Stimulated activated CD8-positive, alpha-beta memory T cell treated with anti-CD3 and anti-CD28 coated beads, Interleukin-7, amount 100 ng/mL, for 4 hours (primary cell): Measurements from ENCODE around the gene ZNF275.
A peak's percentile ranks its signal among the peaks of the same experiment; 100 is the strongest.
"Not testable (repeated sequence)": the region's sequence is repeated elsewhere in the genome, so short reads cannot be mapped to it uniquely, and the experiment has no call there.

Experiments
- DNase-seq, 2 donors: peaks; one replicate each; pipeline ENCODE4 v3.0.0-alpha.2; 2020; ENCODE audit warnings: low read depth in 2 of 2

Gene ZNF275, protein sequence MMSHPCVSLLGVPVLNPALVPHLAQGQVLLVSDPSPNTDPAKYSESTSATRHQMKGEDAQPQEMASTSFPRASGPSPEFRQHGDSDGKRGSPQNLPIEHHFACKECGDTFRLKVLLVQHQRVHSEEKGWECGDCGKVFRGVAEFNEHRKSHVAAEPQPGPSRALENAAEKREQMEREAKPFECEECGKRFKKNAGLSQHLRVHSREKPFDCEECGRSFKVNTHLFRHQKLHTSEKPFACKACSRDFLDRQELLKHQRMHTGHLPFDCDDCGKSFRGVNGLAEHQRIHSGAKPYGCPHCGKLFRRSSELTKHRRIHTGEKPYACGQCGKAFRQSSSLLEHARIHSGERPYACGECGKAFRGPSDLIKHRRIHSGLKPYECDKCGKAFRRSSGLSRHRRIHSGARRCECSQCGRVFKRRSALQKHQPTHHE

DNA sequence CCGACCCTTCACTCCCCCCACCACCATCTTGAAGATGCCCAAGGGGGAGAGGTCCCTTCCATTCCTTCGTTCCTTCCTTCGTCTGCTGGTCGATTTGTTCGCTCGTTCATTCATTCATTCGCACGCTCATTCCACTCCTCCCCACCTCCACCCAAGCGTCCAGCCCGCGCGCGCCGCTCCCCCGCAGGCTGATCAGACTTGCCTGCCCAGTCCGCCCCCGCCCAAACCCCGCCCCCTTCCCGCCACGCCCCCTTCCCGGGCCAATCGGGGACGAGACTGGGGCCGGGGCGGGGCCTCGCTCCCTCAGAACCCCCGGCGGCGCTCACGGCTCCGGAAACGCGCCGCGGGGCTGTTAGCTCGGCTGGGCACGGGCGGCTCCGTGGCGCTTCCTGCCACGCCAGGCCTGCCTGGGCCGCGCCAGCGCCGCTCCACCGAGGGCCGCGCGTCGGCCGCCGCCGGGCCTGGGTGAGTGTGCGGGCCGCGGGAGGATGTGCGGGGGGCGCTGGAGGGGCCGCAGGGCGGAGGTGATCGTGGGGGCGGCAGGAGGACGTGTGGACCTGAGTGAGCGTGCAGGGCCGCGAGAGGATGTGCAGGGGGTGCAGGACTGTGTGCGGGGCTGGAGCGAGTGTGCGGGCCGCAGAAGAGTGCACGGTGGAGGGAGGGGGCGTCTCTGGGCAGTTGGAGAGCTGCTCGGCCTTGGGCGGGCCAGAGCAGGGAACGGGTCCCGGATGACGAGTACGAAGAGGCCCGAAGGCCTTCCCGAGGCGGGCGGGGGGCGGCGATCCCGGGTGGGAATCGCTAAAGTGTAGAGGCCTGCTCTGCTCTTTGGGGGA is at the start of gene ZNF275:
ZNF275 (plus strand) TSS at position 333 of the 833 bp plus-strand sequence. CDS start 2,527 bp downstream, outside the sequence.
- DNase-seq: peak; percentile 55 to 71

DNA sequence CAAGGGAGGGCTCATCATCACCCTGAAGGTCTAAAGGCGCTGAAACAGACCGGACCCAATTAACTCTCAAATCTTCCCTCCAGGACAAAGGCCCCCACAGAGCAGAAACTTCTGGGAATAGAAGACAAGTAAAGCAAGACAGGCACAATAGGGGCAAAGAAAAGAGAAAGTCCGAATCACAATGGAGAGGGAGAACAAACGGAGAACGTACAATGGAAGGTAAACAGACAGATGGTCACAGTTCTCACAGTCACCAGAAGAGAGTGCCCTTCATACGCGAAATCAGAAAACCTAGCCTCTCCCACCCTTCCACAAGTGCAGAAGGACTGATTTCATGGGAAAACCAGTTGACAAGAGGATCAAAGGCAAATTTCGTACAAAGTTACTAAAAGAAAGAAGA is 48.3 kb upstream of the ZNF275 start:
- not testable (repeated sequence) for DNase-seq

DNA sequence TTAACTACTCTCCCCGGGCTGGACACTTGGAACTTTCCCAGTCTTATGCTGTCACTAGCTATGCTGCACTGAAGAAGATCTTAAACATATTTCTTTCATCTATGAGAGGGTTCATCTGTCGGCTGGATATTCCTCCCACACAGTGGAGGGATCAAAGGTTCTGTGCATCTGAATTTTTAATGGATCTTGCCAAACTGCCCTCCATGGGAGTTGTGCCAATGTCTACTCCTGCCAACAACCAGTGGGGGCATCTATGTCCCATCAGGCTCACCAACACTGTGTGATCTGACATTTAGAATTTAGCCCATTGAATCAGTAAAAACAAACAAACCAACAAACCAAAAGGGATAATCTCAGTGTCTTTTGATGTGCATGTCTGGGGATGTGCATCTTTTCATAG is 45.1 kb upstream of the ZNF275 start:
- DNase-seq: not testable (repeated sequence)

DNA sequence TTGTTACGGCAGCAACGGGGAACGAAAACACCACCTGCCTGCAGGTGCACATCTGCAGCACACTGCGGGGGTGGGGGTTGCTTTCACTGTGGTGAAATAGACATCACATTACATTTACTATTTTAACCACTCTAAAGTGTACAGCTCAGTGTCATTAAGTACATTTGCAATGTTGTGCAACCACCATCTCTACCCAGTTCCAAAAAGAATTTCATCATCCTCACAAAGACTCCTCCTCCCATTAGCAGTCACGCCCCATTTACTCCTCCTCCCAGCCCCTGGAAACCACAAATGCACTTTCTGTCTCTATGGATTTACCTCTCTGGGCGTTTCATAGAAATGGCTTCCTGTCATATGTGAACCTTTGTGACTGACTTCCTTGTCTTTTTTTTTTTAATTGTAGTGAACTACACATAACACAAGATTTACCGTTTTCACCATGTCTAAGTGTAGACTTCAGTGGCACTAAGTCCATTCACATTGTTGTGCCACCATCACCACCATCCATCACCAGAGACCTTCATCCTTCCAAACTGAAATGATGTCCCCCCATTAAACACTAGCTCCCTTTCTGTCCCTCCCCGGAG is 40.4 kb upstream of the ZNF275 start:
- DNase-seq: not testable (repeated sequence)

DNA sequence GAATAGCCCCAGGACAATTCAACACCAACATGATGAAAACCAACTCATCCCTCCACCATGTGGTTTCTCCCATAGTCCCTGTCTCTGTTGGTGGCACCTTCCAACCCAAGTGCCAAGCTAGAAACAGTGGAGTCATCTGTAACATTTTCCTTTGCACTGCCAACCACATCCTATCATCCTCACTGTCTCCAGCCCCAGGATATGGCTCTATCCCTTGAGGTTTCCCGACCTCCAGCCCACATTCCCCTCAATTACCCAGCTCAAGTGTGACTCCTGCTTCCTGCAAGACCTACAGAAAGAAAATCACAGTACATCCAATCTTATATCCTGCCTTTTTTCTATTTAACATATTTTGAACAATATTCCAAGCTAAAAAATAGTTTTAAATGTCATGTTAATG is 36.6 kb upstream of the ZNF275 start:
- DNase-seq: no peak

DNA sequence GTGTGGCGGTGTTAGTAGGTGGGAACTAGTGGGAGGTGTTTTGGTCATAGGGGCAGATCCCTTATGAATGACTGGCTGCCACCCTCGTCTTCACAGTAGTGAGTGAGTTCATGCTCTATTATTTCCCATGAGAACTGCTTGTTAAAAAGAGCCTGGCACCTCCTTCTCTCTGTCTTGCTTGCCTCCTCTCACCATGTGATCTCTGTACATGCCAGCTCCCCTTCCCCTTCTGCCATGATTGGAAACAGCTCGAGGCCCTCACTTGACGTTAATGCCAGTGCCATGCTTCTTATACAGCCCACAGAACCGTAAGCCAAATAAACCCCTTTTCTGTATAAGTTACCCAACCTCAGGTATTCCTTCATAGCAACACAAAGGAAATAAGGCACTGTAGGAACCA is 34.1 kb upstream of the ZNF275 start:
- DNase-seq: no peak

DNA sequence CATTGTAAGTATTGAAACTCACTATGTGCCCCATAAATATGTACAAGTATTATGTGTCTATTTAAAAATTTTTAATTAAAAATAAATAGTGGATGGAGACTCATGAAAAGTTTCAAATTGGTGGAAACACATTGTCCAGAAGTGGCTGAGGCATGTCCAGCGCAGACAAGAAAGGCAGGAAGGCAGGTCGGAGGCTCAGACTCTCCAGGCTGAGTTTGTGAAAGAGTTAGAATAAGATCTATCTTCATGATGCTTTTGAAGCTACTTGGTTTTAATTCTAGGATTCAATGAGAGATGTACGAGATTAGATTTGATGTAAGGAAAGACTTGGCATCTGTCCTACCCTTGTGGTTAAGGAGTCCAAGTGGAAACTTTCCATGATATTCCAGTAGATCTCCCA is 32.2 kb upstream of the ZNF275 start:
- no peak for DNase-seq

DNA sequence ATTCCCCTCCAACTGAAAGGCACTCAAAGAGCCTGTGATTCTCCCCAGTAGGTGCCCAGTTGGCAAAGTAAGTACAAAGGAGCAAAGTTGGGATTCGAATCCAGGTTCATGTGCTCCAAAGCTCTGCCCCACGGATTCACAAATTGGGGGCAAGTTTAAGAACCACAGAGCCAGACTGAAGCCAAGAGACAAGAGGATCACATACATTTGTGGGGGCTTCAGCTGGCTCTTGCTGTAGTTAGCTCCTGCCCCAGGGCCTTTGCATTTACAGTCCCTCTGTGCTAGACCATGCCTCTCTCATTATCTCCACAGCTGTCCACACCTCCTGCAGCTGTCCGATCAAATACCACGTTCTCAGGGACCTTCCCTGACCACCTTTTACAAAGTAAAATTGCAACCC is 31.2 kb upstream of the ZNF275 start:
- DNase-seq: no peak

DNA sequence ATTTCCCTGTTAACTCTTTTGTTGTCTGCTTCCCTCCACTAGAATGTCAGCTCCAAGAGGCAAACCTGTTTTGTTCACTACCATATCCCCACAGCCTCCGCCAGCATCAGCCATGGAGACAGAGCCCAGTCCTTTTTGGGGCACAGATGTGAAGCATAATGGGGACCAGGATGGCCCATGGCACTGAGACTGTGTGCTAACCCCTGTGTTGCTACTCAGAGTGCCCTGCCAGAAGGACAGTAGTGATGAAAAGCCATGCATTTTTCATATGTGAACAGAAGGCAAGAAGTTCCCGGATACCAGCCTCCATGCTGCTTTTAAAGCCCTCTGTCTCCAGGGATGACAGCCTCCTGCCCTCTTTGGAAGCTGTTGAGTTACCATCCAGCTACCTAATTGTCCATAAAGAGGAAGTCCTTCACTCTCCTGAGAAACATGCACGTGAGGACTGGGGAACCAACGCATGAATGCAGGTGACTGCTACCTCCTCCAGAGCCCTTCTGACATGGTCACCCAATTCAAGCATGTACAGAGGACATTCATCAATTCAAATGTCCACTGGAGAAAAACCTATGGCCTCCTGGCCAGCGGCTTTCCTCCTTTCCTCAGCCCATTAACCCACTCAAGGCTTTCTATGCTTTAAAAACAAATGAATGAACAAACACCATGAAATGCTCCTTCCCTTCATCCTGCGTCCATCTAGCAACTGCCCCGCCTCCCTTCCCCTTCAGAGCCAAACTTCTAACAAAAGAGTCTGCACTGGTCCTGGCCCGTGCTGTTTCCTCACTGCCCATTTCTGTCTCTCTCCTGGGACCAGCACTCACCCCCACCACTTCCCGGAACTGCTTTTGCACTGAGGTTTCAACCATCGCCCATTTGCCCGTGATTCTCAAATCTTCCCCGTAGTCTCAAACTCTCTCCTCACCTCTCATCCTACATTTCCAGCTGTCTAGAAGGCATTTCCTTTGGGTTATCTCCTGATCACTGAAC is 30.4 kb upstream of the ZNF275 start:
- DNase-seq: no peak

DNA sequence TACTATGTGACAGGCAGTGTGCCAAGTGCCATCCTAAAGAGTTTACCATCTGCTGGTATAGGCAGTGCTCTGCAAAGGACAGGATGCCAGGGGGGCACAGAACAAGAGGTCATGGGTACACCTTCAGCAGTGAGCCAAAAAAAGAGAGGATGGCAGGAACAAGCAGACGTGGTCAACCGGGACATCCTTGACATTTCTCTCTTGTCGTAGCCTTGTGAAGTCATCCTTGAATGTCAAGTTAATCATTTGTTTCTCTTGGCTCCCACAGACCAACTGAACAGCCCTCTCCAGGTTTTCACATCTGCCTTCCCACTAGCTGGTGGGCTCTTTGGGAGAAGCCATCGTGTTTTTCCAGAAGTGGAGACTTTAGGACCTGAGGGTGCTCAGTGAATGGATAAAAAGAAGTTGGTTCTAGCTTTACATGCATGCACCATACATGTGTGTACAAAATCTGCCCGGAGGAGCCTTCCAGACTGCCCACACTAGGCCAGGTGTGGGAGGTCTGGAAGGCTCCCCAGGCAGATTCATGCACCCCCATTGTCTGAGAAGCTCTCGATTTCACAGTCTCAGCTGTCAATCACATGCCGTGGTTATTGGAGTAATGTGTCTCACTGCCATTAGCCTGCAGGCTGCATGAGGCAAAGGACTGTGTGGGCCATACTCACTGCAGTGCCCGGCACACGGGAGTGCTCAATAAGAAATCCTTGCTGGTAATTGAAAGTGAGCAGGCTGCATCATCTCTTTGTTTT is 28.8 kb upstream of the ZNF275 start:
- DNase-seq: no peak

DNA sequence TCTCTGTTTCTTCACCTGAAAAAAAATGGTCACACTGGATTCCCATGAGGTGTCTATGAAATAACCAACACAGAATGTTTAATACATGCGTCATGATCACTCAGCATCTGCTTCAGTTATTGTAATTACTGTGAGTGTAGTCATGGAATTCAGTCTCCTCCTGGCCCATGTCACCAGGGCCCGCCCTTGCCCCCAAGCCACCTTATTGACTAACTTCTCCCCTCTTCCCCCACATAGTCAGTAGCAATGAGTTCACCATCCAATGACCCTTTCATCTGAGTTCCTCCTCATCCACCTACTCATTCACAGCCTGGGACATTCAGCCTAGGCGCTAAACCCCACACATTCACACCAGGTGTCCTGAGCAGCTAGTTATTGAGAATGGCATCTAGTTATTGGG is 28.0 kb upstream of the ZNF275 start:
- DNase-seq: no peak

DNA sequence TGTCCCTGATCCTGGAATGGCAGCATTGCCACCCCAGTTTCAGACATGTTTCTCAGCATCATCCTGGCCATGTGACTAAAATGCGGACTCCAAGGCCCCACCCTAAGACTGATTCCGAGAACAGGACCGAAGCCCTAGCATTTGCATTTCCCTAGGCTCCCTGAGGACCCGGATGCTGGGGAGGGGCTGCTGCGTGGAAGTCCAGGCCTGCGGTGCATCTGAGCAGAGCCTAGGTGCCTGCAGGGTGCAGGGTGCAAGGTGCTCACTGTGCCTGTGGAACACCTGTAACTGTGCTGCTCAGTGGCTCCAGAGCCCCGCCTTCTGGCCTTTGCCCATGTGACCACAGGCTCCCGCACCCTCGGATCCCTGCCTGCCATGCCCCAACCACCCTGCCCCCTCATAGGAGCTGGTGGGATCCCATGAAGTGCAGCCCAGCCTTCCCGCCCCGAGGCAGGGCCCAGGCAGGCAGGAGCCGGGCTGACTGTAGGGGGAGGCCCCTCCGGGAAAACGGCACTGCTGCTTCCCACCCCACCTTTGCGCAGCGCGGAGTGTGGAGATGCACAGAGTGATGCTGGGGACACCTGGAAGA is 27.3 kb upstream of the ZNF275 start:
- DNase-seq: no peak

DNA sequence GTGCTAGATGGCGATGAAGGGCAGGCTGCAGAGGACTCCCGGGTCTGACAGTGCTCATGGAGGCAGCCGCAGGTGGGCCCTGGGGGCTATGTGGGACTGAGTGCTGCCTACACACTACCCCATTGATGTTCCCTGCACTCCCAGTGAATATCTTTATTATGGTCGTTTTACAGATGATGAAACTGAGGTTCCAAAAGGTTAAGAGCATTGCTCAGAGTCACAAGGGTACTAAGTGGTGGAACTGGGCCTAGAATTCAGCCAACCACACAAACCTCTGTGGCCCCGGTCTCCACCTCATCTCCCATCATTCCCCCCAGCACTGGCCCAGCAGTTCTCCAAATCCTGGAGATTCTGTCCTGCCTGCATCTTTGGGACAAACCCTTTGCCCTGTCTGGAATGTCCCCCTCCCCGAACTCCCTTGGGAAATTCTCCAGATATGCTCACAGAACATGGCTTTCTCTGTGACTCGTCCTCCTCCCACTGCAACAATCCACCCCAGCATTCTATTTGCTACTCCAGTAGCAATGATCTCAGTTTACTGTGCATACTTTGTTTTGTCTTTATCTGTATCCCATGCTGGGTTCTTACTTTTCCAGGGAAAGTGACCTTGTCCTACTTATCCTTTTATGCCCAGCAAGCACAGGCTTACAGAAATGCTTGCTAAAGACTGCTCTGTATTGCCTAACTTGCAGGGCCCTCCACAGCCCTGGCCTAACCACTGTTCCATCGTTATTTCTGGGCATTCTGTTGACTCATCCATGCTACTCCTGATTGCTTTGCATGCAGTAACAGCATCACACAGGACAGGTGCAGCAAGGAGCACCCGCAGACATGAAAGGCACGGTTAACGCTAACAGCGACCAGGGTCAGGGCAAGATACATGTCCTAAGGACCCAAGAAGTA is 26.4 kb upstream of the ZNF275 start:
- DNase-seq: no peak

DNA sequence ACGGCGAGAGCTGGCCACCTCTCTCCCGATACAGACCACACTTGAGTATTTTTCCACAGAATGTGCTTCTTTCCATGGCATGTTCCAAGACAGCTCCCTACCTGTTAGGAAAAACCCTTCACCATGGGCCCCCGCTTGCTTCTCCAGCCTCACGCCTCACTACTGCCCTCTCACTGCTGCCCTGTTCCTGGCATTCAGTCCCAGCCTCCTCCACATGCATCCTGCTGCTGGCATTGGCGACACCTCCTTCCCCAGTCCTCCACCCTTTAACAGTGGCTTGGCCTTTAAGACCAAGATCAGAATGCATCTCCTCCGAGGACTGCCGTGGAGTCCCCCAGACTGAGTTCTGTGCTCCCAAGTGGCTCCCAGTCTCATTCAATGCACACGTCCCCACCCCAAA is 23.1 kb upstream of the ZNF275 start:
- DNase-seq: no peak

DNA sequence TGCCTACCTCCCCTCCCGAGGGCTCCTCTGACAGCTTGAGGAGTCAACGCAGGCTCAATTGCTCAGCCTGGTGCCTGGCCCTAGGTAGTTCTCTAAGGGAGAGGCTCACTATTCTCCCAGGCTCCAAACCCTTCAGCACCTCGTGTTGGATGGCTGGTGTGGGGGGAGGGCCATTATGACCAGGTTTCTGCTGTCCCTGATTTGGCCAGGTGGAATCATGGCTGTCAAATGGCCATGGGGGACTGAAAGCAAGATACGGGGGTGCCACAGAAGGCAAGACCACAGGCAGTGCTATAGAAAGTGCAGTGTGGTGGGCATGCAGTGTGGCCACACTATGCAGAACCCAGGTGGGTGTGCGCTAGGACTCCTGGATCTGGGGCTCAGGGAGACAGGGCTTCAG is 21.9 kb upstream of the ZNF275 start:
- no peak for DNase-seq

DNA sequence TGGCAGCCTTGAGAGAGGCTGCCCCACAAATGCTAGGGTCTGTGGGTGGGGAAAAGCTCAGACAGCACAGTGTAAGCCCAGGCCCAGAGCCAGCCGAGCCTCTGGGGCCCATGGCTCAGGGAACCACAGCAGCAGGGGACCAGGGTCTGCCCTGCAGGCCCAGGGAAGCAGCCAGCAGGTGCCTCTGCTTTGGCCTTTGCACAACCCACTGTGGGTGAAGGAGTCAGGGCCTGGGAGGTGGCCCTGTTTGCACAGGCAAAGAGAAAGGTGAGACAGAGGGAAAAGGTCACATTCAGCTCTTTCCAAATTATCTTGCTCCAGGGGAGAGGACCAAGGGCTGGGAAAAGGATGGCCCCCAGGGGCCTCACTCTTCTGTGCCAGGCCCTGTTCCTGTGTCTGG is 21.1 kb upstream of the ZNF275 start:
- no peak for DNase-seq

DNA sequence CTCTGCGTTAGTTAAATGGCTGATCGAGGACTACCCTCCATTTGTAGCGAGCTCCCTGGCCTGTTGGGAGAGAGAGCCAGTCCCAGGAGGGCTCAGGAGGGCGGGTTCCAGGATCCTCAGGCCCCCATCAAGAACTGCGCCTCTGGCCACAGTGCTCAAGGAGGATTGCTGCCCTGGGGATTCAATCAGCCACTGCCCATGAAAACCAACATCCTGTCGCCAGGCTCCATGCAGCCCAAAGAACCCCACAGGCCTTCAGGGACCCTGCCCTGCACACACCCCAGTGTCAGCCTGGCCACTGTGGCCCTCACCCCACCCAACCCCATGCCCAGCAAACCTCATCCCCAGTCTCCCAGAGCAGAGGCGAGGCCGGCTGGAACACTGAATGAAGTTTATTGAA is 16.6 kb upstream of the ZNF275 start:
- no peak for DNase-seq

DNA sequence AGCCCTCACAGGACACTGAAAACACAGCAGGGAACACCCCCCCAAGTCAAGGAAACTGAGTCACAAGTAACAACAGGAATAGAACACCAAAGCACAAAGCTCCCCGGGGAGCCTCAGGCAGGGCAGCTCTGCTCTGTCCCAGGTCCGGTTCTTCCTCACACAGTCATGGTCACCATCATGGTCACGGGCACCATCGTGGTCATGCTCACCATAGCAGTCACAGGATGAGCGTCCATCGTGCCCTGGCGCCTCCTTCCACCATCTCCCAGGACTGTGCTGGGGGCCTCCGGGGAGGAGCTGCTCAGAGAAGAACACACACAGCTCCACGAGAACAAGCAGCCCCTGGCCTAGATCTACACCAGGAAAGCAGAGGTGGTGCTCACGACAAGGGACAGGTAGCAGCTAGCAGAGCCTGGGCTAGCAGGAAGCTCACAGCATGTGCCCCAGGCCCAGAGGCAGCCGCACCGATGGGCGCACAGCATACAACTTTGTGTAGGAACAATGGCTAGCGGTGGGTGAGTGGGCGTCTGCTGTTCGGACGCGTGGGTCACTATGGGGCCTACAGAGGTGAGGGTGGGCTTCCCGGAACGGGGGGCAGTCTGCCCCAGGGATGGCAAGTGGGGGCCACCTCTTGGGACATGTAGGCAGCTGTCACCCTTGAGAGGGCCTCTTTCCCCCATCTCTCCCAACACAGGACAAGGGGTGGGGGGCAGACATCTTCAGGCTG is 15.8 kb upstream of the ZNF275 start:
- no peak for DNase-seq

DNA sequence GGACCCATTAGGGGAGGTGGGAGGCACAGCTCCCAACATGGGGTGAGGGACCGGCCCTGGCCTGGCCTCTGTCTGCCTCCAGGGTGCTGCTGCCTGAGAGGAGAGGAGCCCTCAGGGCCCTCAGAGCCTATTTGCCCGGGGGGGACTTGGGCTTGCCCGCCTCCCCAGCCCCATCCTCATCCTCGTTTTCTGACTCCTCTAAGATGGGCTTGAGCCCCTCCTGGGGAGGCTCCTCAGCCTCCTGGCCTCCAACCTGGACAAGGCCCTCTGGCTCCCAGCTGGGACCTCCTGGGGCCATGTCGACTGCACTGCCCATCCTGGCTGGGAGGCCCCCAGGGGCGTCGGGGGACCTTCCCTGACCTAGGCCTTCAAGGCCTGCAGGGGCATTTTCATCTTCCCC is 15.1 kb upstream of the ZNF275 start:
- DNase-seq: no peak
